ENCODE data around the gene LRRC61.

The LRRC61 gene

DNA sequence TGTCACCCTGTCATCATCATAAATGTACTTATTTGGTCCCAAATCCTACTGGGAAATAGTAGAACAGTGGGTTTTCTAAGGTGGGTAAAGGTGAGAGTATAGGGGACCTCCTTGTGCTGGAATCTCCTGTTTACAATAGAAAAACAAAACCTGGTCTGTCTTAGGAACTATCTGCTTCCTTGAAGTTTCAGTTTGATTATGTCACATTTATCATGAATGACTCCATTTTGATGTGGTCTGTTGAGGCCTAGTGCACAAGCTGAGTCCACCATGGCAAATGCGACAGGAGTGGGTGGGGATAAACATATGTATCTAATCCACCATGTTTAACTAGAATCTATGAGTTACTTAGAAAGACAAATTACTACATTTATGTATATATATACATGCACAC lies 32.5 kb downstream of the LRRC61 start:
- ChIA-PET CTCF (interaction anchor here (0.6 to 2.7 kb wide), 6 partner anchors 10 to 600 kb away, joined by 3 to 11 read pairs (median 6); no protein-coding TSS in a partner anchor), POLR2A (interaction anchor here (2.0 kb wide), 1 partner anchor 22 kb away, joined by 6 read pairs; no protein-coding TSS in a partner anchor)
- Histone ChIP-seq H3K4me1 (ENCODE audit: control insufficient read depth, insufficient read depth, low read length) (no peaks in the 10 kb centered on the region), H3K9me3 (ENCODE audit: control insufficient read depth, insufficient read depth, low read depth, low read length) (no peaks in the 10 kb centered on the region), H3K36me3 (ENCODE audit: control insufficient read depth in 2 of 2, insufficient read depth in 1 of 2, low read length in 2 of 2) (no peaks in the 10 kb centered on the region), H3K4me3 (ENCODE audit: low read depth, low read length) (no peak overlapping the region), H3K27ac (ENCODE audit: extremely low read depth, low read depth, low read length) (no peak overlapping the region)
- TF ChIP-seq ZNF239 (tag by site-specific recombination; IDR thresholded peaks at IDR 0.05) (no peak), ZNF341 (tag by site-specific recombination; IDR thresholded peaks at IDR 0.05; ENCODE audit: low read depth) (no peak), ZNF621 (tag by site-specific recombination; IDR thresholded peaks at IDR 0.05) (no peak), ZNF670 (tag by site-specific recombination; IDR thresholded peaks at IDR 0.05; ENCODE audit: low read depth) (no peak), ZNF133 (tag by site-specific recombination; IDR thresholded peaks at IDR 0.05) (no peak), ZNF350 (tag by site-specific recombination; IDR thresholded peaks at IDR 0.05) (no peak), ZNF560 (tag by site-specific recombination; IDR thresholded peaks at IDR 0.05; ENCODE audit: borderline replicate concordance) (no peak)
- TF ChIP-seq, protein P1, sequence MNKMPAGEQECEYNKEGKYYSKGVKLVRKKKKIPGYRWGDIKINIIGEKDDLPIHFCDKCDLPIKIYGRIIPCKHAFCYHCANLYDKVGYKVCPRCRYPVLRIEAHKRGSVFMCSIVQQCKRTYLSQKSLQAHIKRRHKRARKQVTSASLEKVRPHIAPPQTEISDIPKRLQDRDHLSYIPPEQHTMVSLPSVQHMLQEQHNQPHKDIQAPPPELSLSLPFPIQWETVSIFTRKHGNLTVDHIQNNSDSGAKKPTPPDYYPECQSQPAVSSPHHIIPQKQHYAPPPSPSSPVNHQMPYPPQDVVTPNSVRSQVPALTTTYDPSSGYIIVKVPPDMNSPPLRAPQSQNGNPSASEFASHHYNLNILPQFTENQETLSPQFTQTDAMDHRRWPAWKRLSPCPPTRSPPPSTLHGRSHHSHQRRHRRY (tag by site-specific recombination; IDR thresholded peaks at IDR 0.05), result no peak
- TF ChIP-seq, protein P2, sequence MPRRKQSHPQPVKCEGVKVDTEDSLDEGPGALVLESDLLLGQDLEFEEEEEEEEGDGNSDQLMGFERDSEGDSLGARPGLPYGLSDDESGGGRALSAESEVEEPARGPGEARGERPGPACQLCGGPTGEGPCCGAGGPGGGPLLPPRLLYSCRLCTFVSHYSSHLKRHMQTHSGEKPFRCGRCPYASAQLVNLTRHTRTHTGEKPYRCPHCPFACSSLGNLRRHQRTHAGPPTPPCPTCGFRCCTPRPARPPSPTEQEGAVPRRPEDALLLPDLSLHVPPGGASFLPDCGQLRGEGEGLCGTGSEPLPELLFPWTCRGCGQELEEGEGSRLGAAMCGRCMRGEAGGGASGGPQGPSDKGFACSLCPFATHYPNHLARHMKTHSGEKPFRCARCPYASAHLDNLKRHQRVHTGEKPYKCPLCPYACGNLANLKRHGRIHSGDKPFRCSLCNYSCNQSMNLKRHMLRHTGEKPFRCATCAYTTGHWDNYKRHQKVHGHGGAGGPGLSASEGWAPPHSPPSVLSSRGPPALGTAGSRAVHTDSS (tag by site-specific recombination; IDR thresholded peaks at IDR 0.05), result no peak

DNA sequence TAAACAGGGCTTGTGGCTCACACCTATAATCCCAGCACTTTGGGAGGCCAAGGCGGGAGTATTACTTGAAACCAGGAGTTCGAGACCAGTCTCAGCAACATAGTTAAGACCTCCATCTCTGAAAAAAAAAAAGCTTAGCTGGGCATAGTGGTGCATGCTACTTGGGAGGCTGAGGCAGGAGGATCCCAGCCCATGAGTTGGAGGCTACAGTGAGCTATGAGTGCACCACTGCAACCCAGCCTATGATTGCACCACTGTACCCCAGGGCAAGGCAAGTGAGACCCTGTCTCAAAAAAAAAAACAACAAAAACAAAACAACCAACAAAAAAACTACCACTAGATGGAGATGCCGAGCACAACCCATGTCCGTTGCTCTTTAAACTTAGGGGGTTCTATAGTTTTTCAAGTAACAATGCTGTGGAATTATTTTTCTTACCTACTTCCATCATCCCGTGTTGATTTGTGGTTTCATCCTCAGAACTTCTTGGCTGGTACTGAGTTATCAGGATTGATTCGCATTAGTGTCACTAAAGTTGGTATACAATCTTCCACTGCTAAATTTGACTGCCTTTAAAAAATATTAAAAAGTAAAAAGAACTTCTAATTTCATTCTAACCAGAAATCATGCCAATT lies 33.2 kb downstream of the LRRC61 start:
- H3K4me3 ChIP-seq (ENCODE audit: low read depth, low read length), result no peak overlapping the region
- H3K27ac ChIP-seq (ENCODE audit: extremely low read depth, low read depth, low read length), result no peak overlapping the region
- H3K4me1 ChIP-seq (ENCODE audit: control insufficient read depth, insufficient read depth, low read length), result no peaks in the 10 kb centered on the region
- ChIA-PET CTCF (interaction anchor here (0.5 to 2.7 kb wide), 8 partner anchors 10 to 601 kb away, joined by 4 to 11 read pairs (median 6); no protein-coding TSS in a partner anchor), POLR2A (interaction anchor here (2.0 kb wide), 1 partner anchor 22 kb away, joined by 6 read pairs; no protein-coding TSS in a partner anchor)
- H3K9me3 ChIP-seq (ENCODE audit: control insufficient read depth, insufficient read depth, low read depth, low read length), result no peaks in the 10 kb centered on the region
- H3K36me3 ChIP-seq (ENCODE audit: control insufficient read depth in 2 of 2, insufficient read depth in 1 of 2, low read length in 2 of 2), result no peaks in the 10 kb centered on the region
- TF ChIP-seq ZFP41 (tag by site-specific recombination; IDR thresholded peaks at IDR 0.05; ENCODE audit: borderline replicate concordance) (no peak), ZFP37 (tag by site-specific recombination; IDR thresholded peaks at IDR 0.05) (no peak), ZNF366 (tag by site-specific recombination; conservative IDR thresholded peaks at IDR 0.05) (no peak), ZNF2 (tag by site-specific recombination; IDR thresholded peaks at IDR 0.05) (peak; percentile 39; the same call in 1 of the 2 replicates), ZNF202 (tag by site-specific recombination; IDR thresholded peaks at IDR 0.05; ENCODE audit: borderline replicate concordance) (no peak), ZNF654 (tag by site-specific recombination; IDR thresholded peaks at IDR 0.05; ENCODE audit: low read depth) (peak; percentile 64), ZNF214 (tag by site-specific recombination; IDR thresholded peaks at IDR 0.05; ENCODE audit: borderline replicate concordance) (no peak), ZNF621 (tag by site-specific recombination; IDR thresholded peaks at IDR 0.05) (no peak), ZNF623 (tag by site-specific recombination; IDR thresholded peaks at IDR 0.05) (no peak), ZNF324 (tag by site-specific recombination; IDR thresholded peaks at IDR 0.05) (no peak), ZNF138 (tag by site-specific recombination; IDR thresholded peaks at IDR 0.05; ENCODE audit: borderline replicate concordance) (no peak), ZNF600 (tag by site-specific recombination; IDR thresholded peaks at IDR 0.05) (no peak), FEZF1 (tag by site-specific recombination; IDR thresholded peaks at IDR 0.05) (no peak), ZNF133 (tag by site-specific recombination; IDR thresholded peaks at IDR 0.05) (no peak), WT1 (tag by site-specific recombination; IDR thresholded peaks at IDR 0.05) (no peak), ZNF747 (tag by site-specific recombination; IDR thresholded peaks at IDR 0.05) (no peak), BCL11B (tag by site-specific recombination; IDR thresholded peaks at IDR 0.05; ENCODE audit: low read depth) (0 out of 2 replicates have a peak, but pooled peaks have one; percentile 27), ZNF157 (tag by site-specific recombination; IDR thresholded peaks at IDR 0.05) (no peak), ZNF843 (tag by site-specific recombination; IDR thresholded peaks at IDR 0.05) (no peak), ZNF837 (tag by site-specific recombination; IDR thresholded peaks at IDR 0.05) (peak; percentile 89)
- TF ChIP-seq, protein P3, sequence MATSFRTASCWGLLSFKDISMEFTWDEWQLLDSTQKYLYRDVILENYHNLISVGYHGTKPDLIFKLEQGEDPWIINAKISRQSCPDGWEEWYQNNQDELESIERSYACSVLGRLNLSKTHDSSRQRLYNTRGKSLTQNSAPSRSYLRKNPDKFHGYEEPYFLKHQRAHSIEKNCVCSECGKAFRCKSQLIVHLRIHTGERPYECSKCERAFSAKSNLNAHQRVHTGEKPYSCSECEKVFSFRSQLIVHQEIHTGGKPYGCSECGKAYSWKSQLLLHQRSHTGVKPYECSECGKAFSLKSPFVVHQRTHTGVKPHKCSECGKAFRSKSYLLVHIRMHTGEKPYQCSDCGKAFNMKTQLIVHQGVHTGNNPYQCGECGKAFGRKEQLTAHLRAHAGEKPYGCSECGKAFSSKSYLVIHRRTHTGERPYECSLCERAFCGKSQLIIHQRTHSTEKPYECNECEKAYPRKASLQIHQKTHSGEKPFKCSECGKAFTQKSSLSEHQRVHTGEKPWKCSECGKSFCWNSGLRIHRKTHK (tag by site-specific recombination; IDR thresholded peaks at IDR 0.05), result no peak
- TF ChIP-seq, protein P4, sequence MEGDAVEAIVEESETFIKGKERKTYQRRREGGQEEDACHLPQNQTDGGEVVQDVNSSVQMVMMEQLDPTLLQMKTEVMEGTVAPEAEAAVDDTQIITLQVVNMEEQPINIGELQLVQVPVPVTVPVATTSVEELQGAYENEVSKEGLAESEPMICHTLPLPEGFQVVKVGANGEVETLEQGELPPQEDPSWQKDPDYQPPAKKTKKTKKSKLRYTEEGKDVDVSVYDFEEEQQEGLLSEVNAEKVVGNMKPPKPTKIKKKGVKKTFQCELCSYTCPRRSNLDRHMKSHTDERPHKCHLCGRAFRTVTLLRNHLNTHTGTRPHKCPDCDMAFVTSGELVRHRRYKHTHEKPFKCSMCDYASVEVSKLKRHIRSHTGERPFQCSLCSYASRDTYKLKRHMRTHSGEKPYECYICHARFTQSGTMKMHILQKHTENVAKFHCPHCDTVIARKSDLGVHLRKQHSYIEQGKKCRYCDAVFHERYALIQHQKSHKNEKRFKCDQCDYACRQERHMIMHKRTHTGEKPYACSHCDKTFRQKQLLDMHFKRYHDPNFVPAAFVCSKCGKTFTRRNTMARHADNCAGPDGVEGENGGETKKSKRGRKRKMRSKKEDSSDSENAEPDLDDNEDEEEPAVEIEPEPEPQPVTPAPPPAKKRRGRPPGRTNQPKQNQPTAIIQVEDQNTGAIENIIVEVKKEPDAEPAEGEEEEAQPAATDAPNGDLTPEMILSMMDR (tag by site-specific recombination; IDR thresholded peaks at IDR 0.05), result peak; percentile 64
